ENCODE data around the gene NAV2.

Gene NAV2

DNA sequence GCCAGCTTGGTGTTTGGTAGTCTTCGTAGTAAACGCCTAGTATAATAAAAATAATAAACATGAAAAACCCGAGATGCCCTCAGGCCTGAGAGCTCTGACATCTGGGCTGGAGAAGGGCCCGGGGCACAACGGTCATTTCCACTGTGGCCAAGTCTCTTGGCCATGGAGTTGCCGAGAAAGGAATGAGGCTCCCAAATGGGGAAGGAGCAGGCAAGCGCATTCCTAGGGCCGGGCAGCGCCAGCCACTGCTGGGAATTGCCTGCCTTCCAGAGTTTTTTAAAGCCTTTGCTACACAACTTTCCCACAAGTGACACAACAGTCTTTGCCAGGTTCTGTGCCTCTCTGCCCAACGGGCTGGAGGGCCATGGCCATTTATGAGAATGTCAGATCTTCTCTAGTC lies 103.4 kb downstream of the NAV2 start:
- H3K4me3 ChIP-seq (ENCODE audit: low read depth, low read length) = no peak overlapping the region
- in situ Hi-C loops (cut with HindIII; ENCODE audit: low sequenced_read_pairs) = no loop called here
- no peak for DNase-seq (ENCODE audit: low read depth, low spot score)
- TF ChIP-seq CTCF (IDR thresholded peaks at IDR 0.05; ENCODE audit: low read depth, low read length) = no peak

GRCh38 chr11:19816817-19817216 lies 104.2 kb downstream of the NAV2 start:
- no peak for DNase-seq (ENCODE audit: low read depth, low spot score)
- in situ Hi-C loops (cut with HindIII; ENCODE audit: low sequenced_read_pairs) = no loop called here
- no peak for TF ChIP-seq CTCF (IDR thresholded peaks at IDR 0.05; ENCODE audit: low read depth, low read length)

GRCh38 chr11:19817265-19817851 lies 104.7 kb downstream of the NAV2 start:
- H3K4me3 ChIP-seq (ENCODE audit: low read depth, low read length) = no peak overlapping the region
- DNase-seq (ENCODE audit: low read depth, low spot score) = no peak
- in situ Hi-C loops (cut with HindIII; ENCODE audit: low sequenced_read_pairs) = no loop called here
- no peak for TF ChIP-seq CTCF (IDR thresholded peaks at IDR 0.05; ENCODE audit: low read depth, low read length)

More at GRCh38 chr11:19816817-19817216, 104.2 kb downstream of the NAV2 start:
- no peak overlapping the region for H3K4me3 ChIP-seq (ENCODE audit: low read depth, low read length)

GRCh38 chr11:19817870-19818269 lies 105.2 kb downstream of the NAV2 start:
- TF ChIP-seq CTCF (IDR thresholded peaks at IDR 0.05; ENCODE audit: low read depth, low read length) = no peak
- DNase-seq (ENCODE audit: low read depth, low spot score) = no peak
- in situ Hi-C loops (cut with HindIII; ENCODE audit: low sequenced_read_pairs) = no loop called here
- H3K4me3 ChIP-seq (ENCODE audit: low read depth, low read length) = no peak overlapping the region

DNA sequence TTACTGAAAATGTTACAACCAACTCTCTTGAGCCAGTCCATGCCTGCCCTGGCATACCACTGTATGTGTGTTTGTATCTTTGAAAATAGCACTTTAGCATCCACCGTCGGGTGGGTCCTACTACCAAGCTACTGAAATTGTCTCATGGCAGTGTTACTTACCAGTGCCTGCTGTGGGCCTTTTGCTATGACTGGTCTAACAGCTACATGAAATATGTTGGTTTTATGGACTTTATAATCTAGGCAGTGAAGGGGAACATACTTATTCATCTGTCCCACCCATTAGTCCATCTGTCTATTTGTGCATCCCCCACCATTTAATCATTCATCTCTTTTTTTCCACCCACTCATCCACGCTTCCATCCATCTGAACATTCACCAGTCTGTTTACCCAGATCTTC lies 106.0 kb downstream of the NAV2 start:
- in situ Hi-C loops (cut with HindIII; ENCODE audit: low sequenced_read_pairs) = no loop called here
- no peak for DNase-seq (ENCODE audit: low read depth, low spot score)
- no peak for TF ChIP-seq CTCF (IDR thresholded peaks at IDR 0.05; ENCODE audit: low read depth, low read length)
- H3K4me3 ChIP-seq (ENCODE audit: low read depth, low read length) = no peak overlapping the region

DNA sequence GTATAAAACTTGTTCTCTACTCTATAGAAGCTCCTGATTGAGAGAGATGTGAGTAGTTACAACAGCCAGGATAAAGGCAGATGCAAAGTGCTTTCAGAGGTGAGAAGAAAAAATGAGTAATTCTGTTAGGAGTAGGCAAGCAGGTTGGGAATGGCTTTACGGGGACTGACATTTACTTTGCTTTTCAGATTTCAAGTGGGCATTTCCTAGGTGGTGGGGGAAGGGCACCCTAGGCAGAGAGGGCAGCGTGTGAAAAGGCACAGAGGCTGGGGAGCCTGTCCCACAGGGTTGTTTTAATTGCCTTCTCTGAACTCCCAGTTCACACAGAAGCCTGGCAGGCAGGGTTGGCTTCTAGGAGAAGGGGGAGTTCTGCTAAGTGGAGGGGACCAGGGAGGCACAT lies 106.5 kb downstream of the NAV2 start:
- no peak for TF ChIP-seq CTCF (IDR thresholded peaks at IDR 0.05; ENCODE audit: low read depth, low read length)
- no peak overlapping the region for H3K4me3 ChIP-seq (ENCODE audit: low read depth, low read length)
- in situ Hi-C loops (cut with HindIII; ENCODE audit: low sequenced_read_pairs) = no loop called here

DNA sequence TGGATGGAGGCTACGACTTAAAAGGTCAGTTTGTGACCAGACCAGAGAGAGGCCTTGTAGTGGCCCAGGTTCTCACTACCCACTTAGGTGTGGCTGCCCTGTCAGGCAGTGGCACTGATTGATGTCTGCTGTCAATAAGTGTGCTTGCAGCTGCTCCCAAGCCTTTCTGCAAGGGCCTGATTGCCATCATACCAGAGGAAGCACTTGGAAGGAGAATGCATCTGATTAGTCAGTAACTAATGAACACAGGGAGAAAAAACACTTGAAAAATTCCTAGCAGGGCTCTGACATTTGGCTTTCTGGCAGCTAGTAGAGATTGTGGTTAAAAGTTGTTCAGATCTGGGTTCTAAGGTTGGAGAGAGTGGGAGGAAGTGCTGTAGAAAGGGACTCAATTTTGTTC lies 107.5 kb downstream of the NAV2 start:
- in situ Hi-C loops (cut with HindIII; ENCODE audit: low sequenced_read_pairs) = no loop called here
- DNase-seq (ENCODE audit: low read depth, low spot score) = peak; percentile 50
- no peak overlapping the region for H3K4me3 ChIP-seq (ENCODE audit: low read depth, low read length)
- no peak for TF ChIP-seq CTCF (IDR thresholded peaks at IDR 0.05; ENCODE audit: low read depth, low read length)

More for the DNA sequence above, 106.5 kb downstream of the NAV2 start:
- no peak for DNase-seq (ENCODE audit: low read depth, low spot score)
